Erythroblast (primary cell): ENCODE measurements around the gene ACOX2.

Source experiments
- GATA1 ChIP-seq: IDR thresholded peaks from 2 replicates; pipeline ENCODE4 v1.6.1; 2011; ENCODE audit warnings: low read depth, mild to moderate bottlenecking, control low read depth, low read length, moderate library complexity
- POLR2A ChIP-seq: IDR thresholded peaks from 2 replicates; pipeline ENCODE4 v1.6.1; 2011; ENCODE audit warnings: mild to moderate bottlenecking, low read length

- TF ChIP-seq POLR2A (no peak), GATA1 (no peak)
These were observed 73.1 kb downstream of the ACOX2 start for GRCh38 chr3:58463942-58464271.
